Kidney epithelial cell (primary cell): ENCODE results near the gene KCNG2. TPM values are rescaled to one million over a fixed set of nuclear protein-coding genes. Genes with fewer than 3 reads are reported as not detected.

Experiments
- DNase-seq: peaks from one replicate; pipeline ENCODE4 v3.0.0-alpha.2; 2010; ENCODE audit warnings: low read depth
- H3K27me3 ChIP-seq: 2 replicates; pipeline ENCODE4 v1.6.0; 2011; ENCODE audit warnings: low read length; ENCODE audit not compliant: control insufficient read depth, insufficient read depth
- H3K36me3 ChIP-seq: 2 replicates; pipeline ENCODE4 v1.5.1; 2011; ENCODE audit warnings: low read length; ENCODE audit not compliant: control insufficient read depth, insufficient read depth
- H3K4me3 ChIP-seq: 2 replicates; pipeline ENCODE4 v1.5.1; 2011; ENCODE audit warnings: low read depth, mild to moderate bottlenecking, control low read depth, low read length
- CTCF ChIP-seq: IDR thresholded peaks from 2 replicates; pipeline ENCODE4 v1.5.1; 2011; ENCODE audit warnings: mild to moderate bottlenecking, moderate library complexity, low read length, control low read depth, inconsistent platforms; ENCODE audit not compliant: insufficient read depth, poor library complexity, severe bottlenecking
- total RNA-seq: library from RNA; depleted of rRNA; stranded (reverse); fragments of >200 nt; gene quantifications from 2 replicates; pipeline ENCODE4 v1.2.3, GENCODE V29; 2015

Gene KCNG2
- total RNA-seq, 1 donor from 2014 or later: not detected

DNA sequence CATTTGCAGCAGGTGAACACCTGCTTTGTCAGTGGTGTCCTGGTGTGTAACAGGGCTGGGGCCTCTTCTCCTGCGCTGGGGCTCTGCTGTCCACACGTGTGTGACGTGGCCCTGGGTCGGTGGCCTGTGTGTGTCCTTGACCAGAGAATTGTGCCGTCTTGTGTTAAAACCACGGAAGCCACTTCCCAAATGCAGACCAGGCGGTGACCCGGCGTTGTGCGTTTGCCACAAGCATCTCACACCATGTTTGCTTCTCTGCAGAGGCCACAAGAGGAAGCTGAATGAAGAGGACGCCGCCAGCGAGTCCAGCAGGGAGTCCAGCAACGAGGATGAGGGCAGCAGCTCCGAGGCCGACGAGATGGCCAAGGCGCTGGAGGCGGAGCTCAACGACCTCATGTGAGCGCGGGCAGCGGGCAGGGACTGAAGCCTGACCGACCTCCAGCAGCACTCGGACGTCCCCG is 44.3 kb upstream of the KCNG2 start:
- DNase-seq: no peak
- TF ChIP-seq CTCF: no peak
- no peaks in the 10 kb centered on the region for H3K27me3 ChIP-seq
- H3K4me3 ChIP-seq: no peak overlapping the region
- no peaks in the 10 kb centered on the region for H3K36me3 ChIP-seq

DNA sequence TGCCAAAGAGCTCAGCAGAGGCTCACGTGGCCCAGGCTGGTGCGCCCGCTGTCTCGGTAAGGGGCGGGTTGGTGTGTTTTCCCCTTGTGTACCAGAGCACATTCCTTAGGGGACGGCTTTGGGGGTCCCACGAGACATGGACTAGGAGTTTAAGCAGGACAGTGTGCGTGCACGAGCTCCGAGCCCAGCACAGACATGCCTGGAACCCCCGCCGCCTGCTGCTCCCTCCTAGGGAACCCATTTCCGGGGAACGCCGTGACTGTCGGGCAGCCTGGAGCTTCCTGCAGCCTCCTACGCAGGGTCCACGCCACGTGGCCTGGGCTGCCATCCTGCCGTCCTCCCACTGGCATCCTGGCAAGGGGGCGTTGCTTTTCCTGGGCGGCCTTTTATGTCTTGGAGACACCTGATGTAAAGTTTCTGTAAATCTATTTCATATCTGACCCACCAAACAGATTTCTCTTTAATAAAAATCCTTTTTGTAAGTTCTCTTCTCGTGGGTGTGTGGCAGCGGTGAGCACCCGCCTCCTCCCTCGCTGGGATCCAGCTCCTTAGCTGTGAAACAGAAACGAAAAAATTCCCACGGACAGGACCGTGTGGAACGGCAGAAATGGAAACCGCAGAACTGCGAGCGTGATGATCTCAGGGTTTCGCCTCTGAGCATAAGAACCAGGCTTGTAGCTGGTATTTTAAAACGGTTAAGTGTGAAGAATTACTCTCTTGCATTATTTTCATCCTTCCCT is 43.5 kb upstream of the KCNG2 start:
- TF ChIP-seq CTCF: no peak
- Histone ChIP-seq H3K4me3 (no peak overlapping the region), H3K27me3 (no peaks in the 10 kb centered on the region), H3K36me3 (no peaks in the 10 kb centered on the region)
- no peak for DNase-seq

GRCh38 chr18:79754831-79755351 is 42.8 kb upstream of the KCNG2 start:
- no peaks in the 10 kb centered on the region for H3K27me3 ChIP-seq
- DNase-seq: no peak
- no peak for TF ChIP-seq CTCF
- no peak overlapping the region for H3K4me3 ChIP-seq
- no peaks in the 10 kb centered on the region for H3K36me3 ChIP-seq

GRCh38 chr18:79755496-79756142 is 42.1 kb upstream of the KCNG2 start:
- TF ChIP-seq CTCF: no peak
- H3K27me3 ChIP-seq: no peaks in the 10 kb centered on the region
- no peak for DNase-seq
- H3K4me3 ChIP-seq: no peak overlapping the region
- H3K36me3 ChIP-seq: no peaks in the 10 kb centered on the region

DNA sequence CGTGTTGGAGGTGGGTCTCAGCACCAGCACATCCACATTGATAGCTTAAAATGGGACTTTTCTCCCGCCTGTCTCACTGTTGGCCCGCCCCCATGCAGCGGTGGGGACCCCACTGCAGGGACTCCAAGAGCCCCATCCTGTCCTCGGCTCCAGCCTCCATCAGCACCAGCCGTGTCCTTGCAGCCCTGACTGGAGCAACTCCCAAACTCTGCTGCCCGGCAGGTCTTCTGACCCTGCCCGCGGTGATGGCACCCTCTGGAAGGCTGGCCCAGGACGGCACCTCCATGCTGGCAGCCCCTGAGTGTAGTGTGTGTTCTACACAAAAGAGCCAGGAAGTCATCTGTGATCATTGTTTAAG is 41.6 kb upstream of the KCNG2 start:
- no peaks in the 10 kb centered on the region for H3K27me3 ChIP-seq
- no peak for DNase-seq
- no peak for TF ChIP-seq CTCF
- H3K4me3 ChIP-seq: no peak overlapping the region
- no peaks in the 10 kb centered on the region for H3K36me3 ChIP-seq
